Stimulated activated CD8-positive, alpha-beta memory T cell treated with anti-CD3 and anti-CD28 coated beads, Interleukin-7, amount 100 ng/mL, for 1 hour (primary cell): Measurements from ENCODE around the gene GTF2I.
"Not testable (repeated sequence)": the region's sequence is repeated elsewhere in the genome, so short reads cannot be mapped to it uniquely, and the experiment has no call there.

Experiments used
- DNase-seq, 2 donors: peaks; one replicate each; pipeline ENCODE4 v3.0.0-alpha.2; 2020; ENCODE audit warnings: low read depth in 2 of 2

Gene GTF2I

DNA sequence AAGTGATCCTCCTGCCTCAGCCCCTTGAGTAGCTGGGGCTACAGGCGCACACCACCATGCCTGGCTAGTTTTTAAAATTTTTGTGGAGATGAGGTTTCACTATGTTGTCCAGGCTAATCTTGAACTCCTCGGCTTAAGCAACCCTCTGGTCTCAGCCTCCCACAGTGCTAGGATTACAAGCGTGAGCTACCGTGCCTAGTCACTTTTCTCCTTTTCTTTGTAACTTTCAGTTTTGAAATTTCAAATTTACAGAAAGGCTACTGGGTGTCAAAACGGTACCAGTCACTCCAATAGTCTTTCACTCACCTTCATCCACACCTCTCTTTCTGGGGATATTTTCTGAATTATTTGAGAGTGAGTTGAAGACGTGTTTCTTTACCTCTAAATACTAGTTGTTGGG, 117.6 kb downstream of the GTF2I start:
- DNase-seq, result not testable (repeated sequence)

DNA sequence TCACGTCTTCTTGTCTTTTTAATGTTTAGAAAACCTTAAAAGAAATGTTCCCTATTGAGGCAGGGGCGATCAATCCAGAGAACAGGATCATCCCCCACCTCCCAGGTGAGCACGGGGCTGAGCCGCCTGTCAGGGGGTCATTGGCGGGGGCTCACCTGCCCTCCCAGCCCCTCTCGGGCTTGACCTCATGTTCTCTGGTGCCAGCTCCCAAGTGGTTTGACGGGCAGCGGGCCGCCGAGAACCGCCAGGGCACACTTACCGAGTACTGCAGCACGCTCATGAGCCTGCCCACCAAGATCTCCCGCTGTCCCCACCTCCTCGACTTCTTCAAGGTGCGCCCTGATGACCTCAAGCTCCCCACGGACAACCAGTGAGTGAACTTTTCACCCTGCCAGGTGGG, 121.5 kb downstream of the GTF2I start:
- not testable (repeated sequence) for DNase-seq

GRCh38 chr7:74781746-74782145, 124.2 kb downstream of the GTF2I start:
- DNase-seq, result not testable (repeated sequence)

GRCh38 chr7:74783595-74783994, 126.1 kb downstream of the GTF2I start:
- DNase-seq, result not testable (repeated sequence)

DNA sequence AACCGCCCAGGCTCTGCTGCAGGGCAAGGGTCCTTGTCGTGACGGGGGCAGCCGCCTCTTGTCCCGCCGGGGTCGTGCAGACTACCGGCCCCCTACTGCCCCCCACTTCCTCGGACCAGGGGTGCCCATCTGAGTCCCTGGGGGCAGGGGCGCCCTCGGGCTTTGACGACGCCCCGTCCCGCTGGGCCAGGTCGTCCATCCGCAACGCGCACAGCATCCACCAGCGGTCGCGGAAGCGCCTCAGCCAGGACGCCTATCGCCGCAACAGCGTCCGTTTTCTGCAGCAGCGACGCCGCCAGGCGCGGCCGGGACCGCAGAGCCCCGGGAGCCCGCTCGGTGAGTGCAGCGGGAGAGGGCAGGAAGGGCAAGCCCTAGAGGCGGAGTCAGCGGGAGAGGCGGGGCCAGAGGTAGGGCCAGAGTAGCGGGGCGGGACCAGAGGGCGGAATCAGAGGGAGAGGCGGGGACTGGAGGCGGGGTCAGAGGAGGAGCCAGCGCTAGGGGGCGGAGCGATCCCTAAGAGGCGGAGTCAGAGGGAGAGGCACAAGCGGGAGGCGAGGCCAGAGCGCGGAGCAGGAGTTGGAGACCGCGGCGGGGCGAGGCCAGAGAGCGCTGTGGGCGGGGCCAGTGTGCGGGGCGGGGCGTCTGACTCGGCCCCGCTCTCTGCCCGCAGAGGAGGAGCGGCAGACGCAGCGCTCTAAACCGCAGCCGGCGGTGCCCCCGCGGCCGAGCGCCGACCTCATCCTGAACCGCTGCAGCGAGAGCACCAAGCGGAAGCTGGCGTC, 131.0 kb downstream of the GTF2I start:
- peak; percentile 94 to 96 for DNase-seq

- DNase-seq, result not testable (repeated sequence)
These were observed 131.8 kb downstream of the GTF2I start for GRCh38 chr7:74789200-74789736.

DNA sequence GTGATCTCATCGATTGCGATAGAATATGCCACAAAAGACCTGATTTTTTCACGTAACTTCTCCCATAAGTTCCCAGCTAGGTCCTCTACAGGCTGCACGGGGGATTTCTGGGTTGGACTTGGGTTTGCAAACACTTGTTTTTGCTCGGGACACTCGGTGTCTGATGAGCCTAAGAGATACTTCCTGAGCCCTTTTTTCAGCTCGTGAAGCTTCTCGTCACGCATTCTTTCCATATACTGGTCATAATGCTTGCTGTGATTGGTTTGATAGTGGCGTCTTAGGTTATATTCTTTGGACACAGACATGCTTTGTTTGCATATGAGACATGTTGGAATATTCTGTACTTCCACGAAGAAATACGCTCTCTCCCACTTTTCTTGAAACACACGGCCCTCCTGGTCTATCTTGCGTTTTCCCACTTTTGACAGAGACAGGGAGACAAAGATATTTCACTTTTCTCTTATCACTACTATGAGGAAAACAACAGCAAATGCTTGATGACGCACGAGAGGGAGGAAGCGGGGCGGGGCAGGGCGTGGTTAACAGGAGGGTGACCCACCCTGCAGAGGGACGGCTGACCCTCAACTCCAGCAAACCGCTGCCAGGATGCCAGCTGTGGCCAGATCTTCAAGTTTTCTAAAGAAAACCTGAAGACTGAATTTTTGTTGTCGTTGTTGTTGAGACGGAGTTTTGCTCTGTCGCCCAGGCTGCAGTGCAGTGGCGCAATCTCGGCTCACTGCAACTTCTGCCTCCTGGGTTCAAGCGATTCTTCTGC, 140.5 kb downstream of the GTF2I start:
- DNase-seq, result not testable (repeated sequence)

- DNase-seq, result not testable (repeated sequence)
These were observed 141.1 kb downstream of the GTF2I start for GRCh38 chr7:74798644-74799043.
